IPS-18c (cell line): Measurements from ENCODE around the gene EEFSEC.

Source experiments
- H3K4me3 ChIP-seq: 2 replicates; pipeline ENCODE4 v1.7.0; 2013; ENCODE audit warnings: low read depth, mild to moderate bottlenecking, low read length, moderate library complexity; ENCODE audit not compliant: insufficient read depth
- H3K9me3 ChIP-seq: one replicate; pipeline ENCODE4 v1.6.1; 2013; ENCODE audit warnings: mild to moderate bottlenecking, low read length, moderate library complexity; ENCODE audit not compliant: control insufficient read depth, insufficient read depth

Gene EEFSEC

GRCh38 chr3:128307029-128307633 lies 153.8 kb downstream of the EEFSEC start:
- Histone ChIP-seq H3K9me3 (no peaks in the 10 kb centered on the region), H3K4me3 (no peak overlapping the region)

GRCh38 chr3:128307781-128308469 lies 154.6 kb downstream of the EEFSEC start:
- no peaks in the 10 kb centered on the region for H3K9me3 ChIP-seq

GRCh38 chr3:128309026-128309425 lies 155.7 kb downstream of the EEFSEC start:
- Histone ChIP-seq H3K4me3 (no peak overlapping the region), H3K9me3 (no peaks in the 10 kb centered on the region)

More at GRCh38 chr3:128307781-128308469, 154.6 kb downstream of the EEFSEC start:
- H3K4me3 ChIP-seq: no peak overlapping the region

- Histone ChIP-seq H3K9me3 (no peaks in the 10 kb centered on the region), H3K4me3 (no peak overlapping the region)
These were observed 157.2 kb downstream of the EEFSEC start for GRCh38 chr3:128310286-128311058.

- H3K9me3 ChIP-seq: no peaks in the 10 kb centered on the region
These were observed 158.2 kb downstream of the EEFSEC start for GRCh38 chr3:128311441-128311844.

GRCh38 chr3:128312271-128312670 lies 159.0 kb downstream of the EEFSEC start:
- Histone ChIP-seq H3K4me3 (no peak overlapping the region), H3K9me3 (no peaks in the 10 kb centered on the region)

More at GRCh38 chr3:128311441-128311844, 158.2 kb downstream of the EEFSEC start:
- no peak overlapping the region for H3K4me3 ChIP-seq

- no peaks in the 10 kb centered on the region for H3K9me3 ChIP-seq
- H3K4me3 ChIP-seq: no peak overlapping the region
These were observed 159.9 kb downstream of the EEFSEC start for GRCh38 chr3:128313071-128313725.

GRCh38 chr3:128313935-128314334 lies 160.7 kb downstream of the EEFSEC start:
- Histone ChIP-seq H3K9me3 (no peaks in the 10 kb centered on the region), H3K4me3 (no peak overlapping the region)

GRCh38 chr3:128315313-128315712 lies 162.0 kb downstream of the EEFSEC start:
- H3K4me3 ChIP-seq: no peak overlapping the region
- H3K9me3 ChIP-seq: no peaks in the 10 kb centered on the region

GRCh38 chr3:128316481-128316891 lies 163.2 kb downstream of the EEFSEC start:
- Histone ChIP-seq H3K4me3 (no peak overlapping the region), H3K9me3 (no peaks in the 10 kb centered on the region)

GRCh38 chr3:128317101-128317697 lies 163.9 kb downstream of the EEFSEC start:
- no peak overlapping the region for H3K4me3 ChIP-seq
- H3K9me3 ChIP-seq: no peaks in the 10 kb centered on the region

- Histone ChIP-seq H3K4me3 (no peak overlapping the region), H3K9me3 (no peaks in the 10 kb centered on the region)
These were observed 164.5 kb downstream of the EEFSEC start for GRCh38 chr3:128317698-128318231.

GRCh38 chr3:128318275-128318941 lies 165.1 kb downstream of the EEFSEC start:
- H3K4me3 ChIP-seq: no peak overlapping the region
- no peaks in the 10 kb centered on the region for H3K9me3 ChIP-seq

- no peaks in the 10 kb centered on the region for H3K9me3 ChIP-seq
- no peak overlapping the region for H3K4me3 ChIP-seq
These were observed 165.8 kb downstream of the EEFSEC start for GRCh38 chr3:128319107-128319506.

GRCh38 chr3:128319741-128320141 lies 166.5 kb downstream of the EEFSEC start:
- no peaks in the 10 kb centered on the region for H3K9me3 ChIP-seq
- no peak overlapping the region for H3K4me3 ChIP-seq

GRCh38 chr3:128320551-128321340 lies 167.5 kb downstream of the EEFSEC start:
- Histone ChIP-seq H3K9me3 (no peaks in the 10 kb centered on the region), H3K4me3 (no peak overlapping the region)
